HEK293 (cell line): ENCODE data around the gene ATAD1.

Source experiments
- CTCF ChIA-PET: fragments of 350-600 bp; formaldehyde crosslinking; extraction: SDS; loops from one replicate; lab custom pipeline; 2021; ENCODE audit warnings: antibody characterized with exemption; lab: Yijun Ruan, JAX
- POLR2A ChIA-PET: fragments of 300-600 bp; formaldehyde crosslinking; extraction: SDS; loops from one replicate; lab custom pipeline; 2020; ENCODE audit warnings: antibody characterized with exemption, inconsistent platforms; lab: Yijun Ruan, JAX
- H3K27ac ChIP-seq: fragments of 200-500 bp; sonication (Bioruptor generic); 2 replicates; pipeline ENCODE4 v1.5.1; 2014; ENCODE audit warnings: low read depth, low read length, control low read depth, inconsistent platforms; ENCODE audit errors: extremely low read depth
- H3K36me3 ChIP-seq, 2 experiments: fragments of 200-500 bp in 1 of 2; sonication (Bioruptor generic) in 1 of 2; 1 replicate in 1 of 2; 2 replicates in 1 of 2; pipeline ENCODE4 v1.5.1; 2014 to 2017; ENCODE audit warnings: inconsistent platforms in 2 of 2, low read length in 2 of 2; ENCODE audit not compliant: control insufficient read depth in 2 of 2, insufficient read depth in 1 of 2
- H3K4me1 ChIP-seq: fragments of 200-500 bp; sonication (Bioruptor generic); 2 replicates; pipeline ENCODE4 v1.5.1; 2014; ENCODE audit warnings: mild to moderate bottlenecking, low read length, inconsistent platforms; ENCODE audit not compliant: control insufficient read depth, insufficient read depth
- H3K4me3 ChIP-seq: 2 replicates; pipeline ENCODE4 v1.5.1; 2011; ENCODE audit warnings: low read depth, mild to moderate bottlenecking, control low read depth, low read length, moderate library complexity
- H3K9me3 ChIP-seq: fragments of 200-500 bp; sonication (Bioruptor generic); 2 replicates; pipeline ENCODE4 v1.5.1; 2014; ENCODE audit warnings: low read depth, low read length, inconsistent platforms; ENCODE audit not compliant: control insufficient read depth, insufficient read depth
- KLF1 ChIP-seq: fragments of 450-650 bp; formaldehyde crosslinking; IDR thresholded peaks from 2 replicates; pipeline ENCODE4 v1.5.1; 2016; ENCODE audit warnings: missing biosample characterization, missing genetic modification characterization
- MZF1 ChIP-seq: fragments of 450-650 bp; formaldehyde crosslinking; IDR thresholded peaks from 2 replicates; pipeline ENCODE4 v1.5.1; 2017; ENCODE audit warnings: missing biosample characterization, missing genetic modification characterization, borderline replicate concordance
- OSR2 ChIP-seq: fragments of 450-650 bp; formaldehyde crosslinking; IDR thresholded peaks from 2 replicates; pipeline ENCODE4 v1.5.1; 2016; ENCODE audit warnings: missing biosample characterization, missing genetic modification characterization
- PRDM1 ChIP-seq: fragments of 450-650 bp; formaldehyde crosslinking; IDR thresholded peaks from 2 replicates; pipeline ENCODE4; 2016; ENCODE audit warnings: missing biosample characterization, missing genetic modification characterization
- ZNF132 ChIP-seq: fragments of 450-650 bp; formaldehyde crosslinking; IDR thresholded peaks from 2 replicates; pipeline ENCODE4 v1.5.1; 2017; ENCODE audit warnings: missing biosample characterization, missing genetic modification characterization, borderline replicate concordance
- ZNF133 ChIP-seq: fragments of 450-650 bp; formaldehyde crosslinking; IDR thresholded peaks from 2 replicates; pipeline ENCODE4 v1.5.1; 2016; ENCODE audit warnings: missing biosample characterization, missing genetic modification characterization
- ZNF146 ChIP-seq: fragments of 450-650 bp; formaldehyde crosslinking; IDR thresholded peaks from 2 replicates; pipeline ENCODE4 v1.5.1; 2016; ENCODE audit warnings: missing biosample characterization, missing genetic modification characterization
- ZNF239 ChIP-seq: fragments of 450-650 bp; formaldehyde crosslinking; IDR thresholded peaks from 2 replicates; pipeline ENCODE4 v1.5.1; 2016; ENCODE audit warnings: missing biosample characterization, missing genetic modification characterization
- ZNF350 ChIP-seq: fragments of 450-650 bp; formaldehyde crosslinking; IDR thresholded peaks from 2 replicates; pipeline ENCODE4 v1.5.0; 2017; ENCODE audit warnings: missing biosample characterization, mild to moderate bottlenecking, missing genetic modification characterization
- ZNF391 ChIP-seq: fragments of 450-650 bp; formaldehyde crosslinking; IDR thresholded peaks from 2 replicates; pipeline ENCODE4 v1.5.1; 2016; ENCODE audit warnings: low read depth, missing biosample characterization, missing genetic modification characterization, borderline replicate concordance
- ZNF404 ChIP-seq: fragments of 450-650 bp; formaldehyde crosslinking; IDR thresholded peaks from 2 replicates; pipeline ENCODE4 v1.5.1; 2017; ENCODE audit warnings: missing biosample characterization, missing genetic modification characterization
- ZNF664 ChIP-seq: fragments of 450-650 bp; formaldehyde crosslinking; IDR thresholded peaks from 2 replicates; pipeline ENCODE4 v1.5.1; 2016; ENCODE audit warnings: missing biosample characterization, missing genetic modification characterization
- ZNF747 ChIP-seq: fragments of 450-650 bp; formaldehyde crosslinking; IDR thresholded peaks from 2 replicates; pipeline ENCODE4 v1.5.1; 2016; ENCODE audit warnings: missing biosample characterization, missing genetic modification characterization
- ZNF785 ChIP-seq: fragments of 450-650 bp; formaldehyde crosslinking; IDR thresholded peaks from 2 replicates; pipeline ENCODE4 v1.5.1; 2016; ENCODE audit warnings: missing biosample characterization, missing genetic modification characterization
- ZSCAN4 ChIP-seq: fragments of 450-650 bp; formaldehyde crosslinking; IDR thresholded peaks from 2 replicates; pipeline ENCODE4 v1.5.1; 2017; ENCODE audit warnings: missing biosample characterization, missing genetic modification characterization
- TF ChIP-seq, protein P1 (sequence below): fragments of 450-650 bp; formaldehyde crosslinking; IDR thresholded peaks from 2 replicates; pipeline ENCODE4 v1.5.1; 2016; ENCODE audit warnings: missing biosample characterization, missing genetic modification characterization, low read depth
- TF ChIP-seq, protein P2 (sequence below): fragments of 450-650 bp; formaldehyde crosslinking; IDR thresholded peaks from 2 replicates; pipeline ENCODE4 v1.5.1; 2016; ENCODE audit warnings: missing biosample characterization, missing genetic modification characterization

The ATAD1 gene

GRCh38 chr10:87703771-87704170 is 114.3 kb downstream of the ATAD1 start:
- CTCF ChIA-PET, result interaction anchor here (0.5 to 1.0 kb wide), 3 partner anchors 30 to 699 kb away, joined by 3 to 4 read pairs (median 4); no protein-coding TSS in a partner anchor
- POLR2A ChIA-PET, result no interaction called here
- no peak overlapping the region for H3K27ac ChIP-seq
- H3K9me3 ChIP-seq, result no peaks in the 10 kb centered on the region
- TF ChIP-seq ZNF146 (tag by site-specific recombination) (no peak), ZNF391 (tag by site-specific recombination) (no peak), ZNF747 (tag by site-specific recombination) (no peak), PRDM1 (0 out of 2 replicates have a peak, but pooled peaks have one; percentile 9), ZNF239 (tag by site-specific recombination) (no peak), ZNF404 (no peak)
- TF ChIP-seq, protein P1, sequence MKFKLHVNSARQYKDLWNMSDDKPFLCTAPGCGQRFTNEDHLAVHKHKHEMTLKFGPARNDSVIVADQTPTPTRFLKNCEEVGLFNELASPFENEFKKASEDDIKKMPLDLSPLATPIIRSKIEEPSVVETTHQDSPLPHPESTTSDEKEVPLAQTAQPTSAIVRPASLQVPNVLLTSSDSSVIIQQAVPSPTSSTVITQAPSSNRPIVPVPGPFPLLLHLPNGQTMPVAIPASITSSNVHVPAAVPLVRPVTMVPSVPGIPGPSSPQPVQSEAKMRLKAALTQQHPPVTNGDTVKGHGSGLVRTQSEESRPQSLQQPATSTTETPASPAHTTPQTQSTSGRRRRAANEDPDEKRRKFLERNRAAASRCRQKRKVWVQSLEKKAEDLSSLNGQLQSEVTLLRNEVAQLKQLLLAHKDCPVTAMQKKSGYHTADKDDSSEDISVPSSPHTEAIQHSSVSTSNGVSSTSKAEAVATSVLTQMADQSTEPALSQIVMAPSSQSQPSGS (tag by site-specific recombination), result no peak
- no peaks in the 10 kb centered on the region for H3K36me3 ChIP-seq
- no peak overlapping the region for H3K4me3 ChIP-seq
- peaks cover 13% of the 10 kb centered on the region for H3K4me1 ChIP-seq

- Histone ChIP-seq H3K36me3 (no peaks in the 10 kb centered on the region), H3K4me3 (no peak overlapping the region), H3K9me3 (no peaks in the 10 kb centered on the region), H3K27ac (no peak overlapping the region), H3K4me1 (peaks cover 13% of the 10 kb centered on the region)
- TF ChIP-seq ZNF133 (0 out of 2 replicates have a peak, but pooled peaks have one; percentile 13), ZNF785 (no peak), ZSCAN4 (tag by site-specific recombination) (peak; percentile 77)
- POLR2A ChIA-PET, result no interaction called here
- CTCF ChIA-PET, result interaction anchor here (1.2 kb wide), 1 partner anchor 10 kb away, joined by 3 read pairs; no protein-coding TSS in a partner anchor
Observed at GRCh38 chr10:87702973-87703294, 115.1 kb downstream of the ATAD1 start.

DNA sequence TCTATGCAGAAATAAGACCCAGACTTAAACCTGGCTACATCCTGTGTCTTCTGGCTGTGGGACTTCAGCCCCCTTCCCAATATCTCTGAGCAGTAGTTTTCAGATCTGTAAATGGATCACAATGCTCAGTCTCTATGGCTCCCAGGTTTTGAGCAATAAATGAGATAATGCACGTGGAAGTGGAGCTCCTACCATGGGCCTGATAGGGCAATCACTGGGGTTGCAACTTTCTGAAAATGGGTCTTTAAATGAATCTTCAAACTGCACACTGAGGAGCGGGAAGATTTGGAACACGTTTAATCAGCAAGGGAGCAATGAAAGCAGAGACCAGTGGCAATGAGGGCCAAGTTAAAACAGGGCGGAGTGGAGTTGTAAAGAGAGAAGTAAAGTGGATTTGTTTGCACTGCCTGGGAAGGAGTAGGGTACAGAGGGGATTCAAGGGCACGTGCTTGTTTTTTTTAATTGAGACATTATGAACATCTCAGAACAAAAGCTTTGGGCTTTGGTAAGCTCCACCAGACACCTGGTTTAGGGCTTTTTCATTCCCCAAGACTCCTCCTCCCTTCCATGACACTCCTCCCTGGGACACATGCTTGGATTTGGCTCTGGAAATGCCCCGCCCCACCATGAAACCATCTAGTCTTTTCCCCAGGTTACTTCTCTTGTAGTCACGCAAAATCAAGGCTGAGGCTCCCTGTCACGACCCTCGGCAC is 115.6 kb downstream of the ATAD1 start:
- POLR2A ChIA-PET, result interaction anchor here (1.7 kb wide), 1 partner anchor 41 kb away, joined by 5 read pairs; no protein-coding TSS in a partner anchor
- no peak overlapping the region for H3K4me3 ChIP-seq
- peak overlapping the region; percentile 53 for H3K27ac ChIP-seq
- H3K36me3 ChIP-seq, result no peaks in the 10 kb centered on the region
- no peaks in the 10 kb centered on the region for H3K9me3 ChIP-seq
- TF ChIP-seq ZNF664 (tag by site-specific recombination) (peak; percentile 51), ZNF350 (tag by site-specific recombination) (no peak), KLF1 (tag by site-specific recombination) (peak; percentile 69), ZNF132 (tag by site-specific recombination) (no peak), ZNF133 (peak; percentile 72; the same call in 1 of the 2 replicates), MZF1 (tag by site-specific recombination) (peak; percentile 75; the same call in 1 of the 2 replicates), OSR2 (tag by site-specific recombination) (peak; percentile 39; the same call in 1 of the 2 replicates)
- TF ChIP-seq, protein P2, sequence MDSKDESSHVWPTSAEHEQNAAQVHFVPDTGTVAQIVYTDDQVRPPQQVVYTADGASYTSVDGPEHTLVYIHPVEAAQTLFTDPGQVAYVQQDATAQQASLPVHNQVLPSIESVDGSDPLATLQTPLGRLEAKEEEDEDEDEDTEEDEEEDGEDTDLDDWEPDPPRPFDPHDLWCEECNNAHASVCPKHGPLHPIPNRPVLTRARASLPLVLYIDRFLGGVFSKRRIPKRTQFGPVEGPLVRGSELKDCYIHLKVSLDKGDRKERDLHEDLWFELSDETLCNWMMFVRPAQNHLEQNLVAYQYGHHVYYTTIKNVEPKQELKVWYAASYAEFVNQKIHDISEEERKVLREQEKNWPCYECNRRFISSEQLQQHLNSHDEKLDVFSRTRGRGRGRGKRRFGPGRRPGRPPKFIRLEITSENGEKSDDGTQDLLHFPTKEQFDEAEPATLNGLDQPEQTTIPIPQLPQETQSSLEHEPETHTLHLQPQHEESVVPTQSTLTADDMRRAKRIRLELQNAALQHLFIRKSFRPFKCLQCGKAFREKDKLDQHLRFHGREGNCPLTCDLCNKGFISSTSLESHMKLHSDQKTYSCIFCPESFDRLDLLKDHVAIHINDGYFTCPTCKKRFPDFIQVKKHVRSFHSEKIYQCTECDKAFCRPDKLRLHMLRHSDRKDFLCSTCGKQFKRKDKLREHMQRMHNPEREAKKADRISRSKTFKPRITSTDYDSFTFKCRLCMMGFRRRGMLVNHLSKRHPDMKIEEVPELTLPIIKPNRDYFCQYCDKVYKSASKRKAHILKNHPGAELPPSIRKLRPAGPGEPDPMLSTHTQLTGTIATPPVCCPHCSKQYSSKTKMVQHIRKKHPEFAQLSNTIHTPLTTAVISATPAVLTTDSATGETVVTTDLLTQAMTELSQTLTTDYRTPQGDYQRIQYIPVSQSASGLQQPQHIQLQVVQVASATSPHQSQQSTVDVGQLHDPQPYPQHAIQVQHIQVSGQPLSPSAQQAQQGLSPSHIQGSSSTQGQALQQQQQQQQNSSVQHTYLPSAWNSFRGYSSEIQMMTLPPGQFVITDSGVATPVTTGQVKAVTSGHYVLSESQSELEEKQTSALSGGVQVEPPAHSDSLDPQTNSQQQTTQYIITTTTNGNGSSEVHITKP (tag by site-specific recombination), result 0 out of 2 replicates have a peak, but pooled peaks have one; percentile 12
- TF ChIP-seq, all 188 proteins: peak for 6
- peaks cover 13% of the 10 kb centered on the region for H3K4me1 ChIP-seq
- CTCF ChIA-PET, result interaction anchor here (0.5 to 3.0 kb wide), 4 partner anchors 10 to 45 kb away, joined by 3 to 12 read pairs (median 4); no protein-coding TSS in a partner anchor
